Uterus (tissue), 4 donors: ENCODE measurements around the gene KRT15. TPM values are rescaled to one million over a fixed set of nuclear protein-coding genes. Genes with fewer than 3 reads are reported as not detected.

Experiments
- DNase-seq, 2 donors: peaks; one replicate each; pipeline ENCODE4 v3.0.0-alpha.2; 2019 to 2020
- H3K27ac ChIP-seq, 2 donors: fragments of 200-600 bp; sonication (generic); 1 replicate in 1 of 2; 2 replicates in 1 of 2; pipeline ENCODE4 v1.5.1; 2016 to 2018
- H3K27me3 ChIP-seq, 2 donors: fragments of 200-600 bp; sonication (generic); one replicate each; pipeline ENCODE4 v1.5.1; 2018 to 2019; ENCODE audit warnings: control low read depth in 1 of 2
- H3K36me3 ChIP-seq, 2 donors: fragments of 200-600 bp; sonication (generic); one replicate each; pipeline ENCODE4 v1.5.1; 2019; ENCODE audit warnings: control low read depth in 1 of 2
- H3K4me1 ChIP-seq, 2 donors: fragments of 200-600 bp; sonication (generic); one replicate each; pipeline ENCODE4 v1.5.1; 2018 to 2019; ENCODE audit warnings: control low read depth in 1 of 2
- H3K4me3 ChIP-seq, 2 donors: fragments of 200-600 bp; sonication (generic); 1 replicate in 1 of 2; 2 replicates in 1 of 2; pipeline ENCODE4 v1.5.1; 2018 to 2019; ENCODE audit warnings: mild to moderate bottlenecking in 1 of 2
- H3K9me3 ChIP-seq, 2 donors: fragments of 200-600 bp; sonication (generic); one replicate each; pipeline ENCODE4 v1.5.1; 2019; ENCODE audit warnings: control low read depth in 1 of 2
- POLR2A ChIP-seq, 2 donors: fragments of 450-650 bp; IDR thresholded peaks; one replicate each; pipeline ENCODE4 v1.6.1; 2016; ENCODE audit warnings: antibody characterized with exemption in 2 of 2, mild to moderate bottlenecking in 1 of 2, moderate library complexity in 1 of 2
- intact Hi-C: fragments of 100-400 bp; cut with DNase I; formaldehyde crosslinking; loops from one replicate; pipeline ENCODE4 v1.15.1; 2023; ENCODE audit warnings: low total_unique reads
- total RNA-seq, 4 donors: library from RNA; depleted of rRNA in 3 of 4; stranded (reverse); fragments of >200 nt in 3 of 4; gene quantifications; one replicate each; pipeline versions ENCODE4 v1.1.0 to v1.2.4, GENCODE V29; 2014 to 2023
- TF ChIP-seq, protein P1 (sequence below), 4 experiments: fragments of 200-600 bp in 2 of 4; fragments of 450-650 bp in 2 of 4; sonication (generic) in 2 of 4; IDR thresholded peaks; one replicate each; pipeline ENCODE4 v1.5.1; 2016 to 2019; ENCODE audit warnings: antibody characterized with exemption in 4 of 4, mild to moderate bottlenecking in 2 of 4, moderate library complexity in 1 of 4
- donor health status: DM: yes; HTN: yes; CAD: no.

KRT15 gene
- total RNA-seq, 4 donors from 2014 or later, result 0.41 to 11.5 (median 1.6) TPM; not detected in 1

GRCh38 chr17:41520821-41521521 is 2.3 kb upstream of the KRT15 start:
- H3K27me3 ChIP-seq, result no peaks in the 10 kb centered on the region
- H3K36me3 ChIP-seq, result no peaks in the 10 kb centered on the region
- no peaks in the 10 kb centered on the region for H3K9me3 ChIP-seq
- TF ChIP-seq POLR2A (IDR thresholded peaks at IDR 0.05), result no peak
- TF ChIP-seq, protein P1, sequence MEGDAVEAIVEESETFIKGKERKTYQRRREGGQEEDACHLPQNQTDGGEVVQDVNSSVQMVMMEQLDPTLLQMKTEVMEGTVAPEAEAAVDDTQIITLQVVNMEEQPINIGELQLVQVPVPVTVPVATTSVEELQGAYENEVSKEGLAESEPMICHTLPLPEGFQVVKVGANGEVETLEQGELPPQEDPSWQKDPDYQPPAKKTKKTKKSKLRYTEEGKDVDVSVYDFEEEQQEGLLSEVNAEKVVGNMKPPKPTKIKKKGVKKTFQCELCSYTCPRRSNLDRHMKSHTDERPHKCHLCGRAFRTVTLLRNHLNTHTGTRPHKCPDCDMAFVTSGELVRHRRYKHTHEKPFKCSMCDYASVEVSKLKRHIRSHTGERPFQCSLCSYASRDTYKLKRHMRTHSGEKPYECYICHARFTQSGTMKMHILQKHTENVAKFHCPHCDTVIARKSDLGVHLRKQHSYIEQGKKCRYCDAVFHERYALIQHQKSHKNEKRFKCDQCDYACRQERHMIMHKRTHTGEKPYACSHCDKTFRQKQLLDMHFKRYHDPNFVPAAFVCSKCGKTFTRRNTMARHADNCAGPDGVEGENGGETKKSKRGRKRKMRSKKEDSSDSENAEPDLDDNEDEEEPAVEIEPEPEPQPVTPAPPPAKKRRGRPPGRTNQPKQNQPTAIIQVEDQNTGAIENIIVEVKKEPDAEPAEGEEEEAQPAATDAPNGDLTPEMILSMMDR (IDR thresholded peaks at IDR 0.05), result no peak
- DNase-seq, result no peak
- intact Hi-C loops, result no loop called here
- no peak overlapping the region for H3K4me3 ChIP-seq
- H3K4me1 ChIP-seq, result no peaks in the 10 kb centered on the region
- H3K27ac ChIP-seq, result no peak overlapping the region

DNA sequence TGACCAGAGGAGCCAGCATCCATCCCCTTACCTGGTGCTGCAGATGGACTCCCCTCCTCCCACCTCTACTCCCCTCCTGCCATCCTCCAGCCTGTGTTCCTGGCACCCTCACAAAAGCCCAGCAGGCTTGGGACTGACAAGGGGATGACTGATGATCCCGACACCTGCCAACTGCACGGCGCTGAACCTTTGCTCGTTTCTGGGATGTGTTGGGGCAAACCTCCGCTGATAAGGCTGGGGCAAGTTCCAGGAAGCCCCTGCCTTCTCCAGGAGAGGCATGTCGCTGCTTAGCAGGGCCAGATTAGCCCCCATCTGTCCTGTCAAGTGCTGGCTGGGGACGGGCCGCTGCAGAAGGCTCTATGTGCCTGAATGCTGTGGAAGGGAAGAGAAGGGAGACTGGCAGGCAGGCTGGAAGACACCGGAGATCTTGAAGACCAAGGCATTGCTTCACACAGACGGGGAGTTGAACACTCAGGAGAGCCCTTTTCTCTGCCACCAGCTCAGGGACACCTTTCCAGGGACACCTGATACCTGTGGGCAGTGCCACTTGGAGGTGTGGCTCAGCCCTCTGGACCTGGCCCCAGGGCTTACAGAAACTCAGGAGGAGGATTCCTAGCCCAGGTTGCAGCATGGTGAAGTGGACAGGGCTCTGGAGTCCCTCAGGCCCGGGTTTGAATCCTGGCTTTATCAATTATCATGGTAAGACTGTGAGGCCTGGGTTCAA is 973 bp upstream of the KRT15 start:
- H3K4me1 ChIP-seq, result no peaks in the 10 kb centered on the region
- no peaks in the 10 kb centered on the region for H3K27me3 ChIP-seq
- DNase-seq, result no peak
- H3K4me3 ChIP-seq, result no peak overlapping the region
- no peak overlapping the region for H3K27ac ChIP-seq
- no peaks in the 10 kb centered on the region for H3K36me3 ChIP-seq
- intact Hi-C loops, result no loop called here
- no peak for TF ChIP-seq POLR2A (IDR thresholded peaks at IDR 0.05)
- TF ChIP-seq, protein P1 (IDR thresholded peaks at IDR 0.05), result no peak
- H3K9me3 ChIP-seq, result no peaks in the 10 kb centered on the region

- Histone ChIP-seq H3K4me1 (no peaks in the 10 kb centered on the region), H3K36me3 (no peaks in the 10 kb centered on the region), H3K27me3 (no peaks in the 10 kb centered on the region), H3K9me3 (no peaks in the 10 kb centered on the region), H3K27ac (no peak overlapping the region), H3K4me3 (no peak overlapping the region)
- TF ChIP-seq, protein P1 (IDR thresholded peaks at IDR 0.05), result no peak
- TF ChIP-seq POLR2A (IDR thresholded peaks at IDR 0.05), result no peak
- no peak for DNase-seq
- intact Hi-C loops, result no loop called here
These were observed 659 bp downstream of the KRT15 start for GRCh38 chr17:41518031-41518430.

- intact Hi-C loops, result no loop called here
- DNase-seq, result no peak
- Histone ChIP-seq H3K4me1 (no peaks in the 10 kb centered on the region), H3K36me3 (no peaks in the 10 kb centered on the region), H3K27me3 (no peaks in the 10 kb centered on the region), H3K9me3 (no peaks in the 10 kb centered on the region), H3K27ac (no peak overlapping the region), H3K4me3 (no peak overlapping the region)
- TF ChIP-seq, protein P1 (IDR thresholded peaks at IDR 0.05), result no peak
- no peak for TF ChIP-seq POLR2A (IDR thresholded peaks at IDR 0.05)
These were observed 1.8 kb downstream of the KRT15 start for GRCh38 chr17:41516830-41517283.

DNA sequence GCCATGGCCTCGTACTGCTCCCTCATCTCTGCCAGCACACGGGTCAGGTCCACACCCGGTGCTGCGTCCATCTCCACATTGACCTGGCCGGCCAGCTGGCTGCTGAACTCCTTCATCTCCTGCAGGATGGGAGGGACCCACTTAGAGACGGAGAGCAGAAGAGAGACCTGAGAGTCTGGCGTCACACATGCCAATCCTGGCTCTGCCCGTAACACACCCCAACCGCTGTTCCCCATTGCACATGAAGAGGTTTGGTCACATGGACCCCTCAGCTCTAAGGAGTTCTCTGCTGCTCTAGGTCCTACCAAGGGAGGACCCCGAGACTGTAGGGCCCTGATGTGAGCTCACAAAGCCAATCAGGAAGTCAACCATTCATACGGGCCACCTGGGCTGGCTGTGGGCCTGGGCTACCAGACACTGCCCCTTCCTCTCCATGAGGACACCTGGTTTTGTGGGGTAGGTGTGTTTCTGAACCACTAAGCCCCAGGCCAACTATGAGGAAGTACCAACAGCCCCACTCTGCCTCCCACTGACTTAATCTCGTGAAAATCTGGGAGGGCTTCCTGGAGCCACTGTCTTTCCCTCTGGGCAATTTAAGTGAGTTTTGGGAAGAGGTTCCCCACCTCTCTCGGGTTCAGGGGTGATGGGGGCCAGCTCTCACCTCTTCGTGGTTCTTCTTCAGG is 2.4 kb downstream of the KRT15 start:
- intact Hi-C loops, result no loop called here
- no peaks in the 10 kb centered on the region for H3K4me1 ChIP-seq
- no peak overlapping the region for H3K27ac ChIP-seq
- no peaks in the 10 kb centered on the region for H3K36me3 ChIP-seq
- H3K9me3 ChIP-seq, result no peaks in the 10 kb centered on the region
- no peak overlapping the region for H3K4me3 ChIP-seq
- no peaks in the 10 kb centered on the region for H3K27me3 ChIP-seq
- TF ChIP-seq, protein P1 (IDR thresholded peaks at IDR 0.05), result no peak
- no peak for TF ChIP-seq POLR2A (IDR thresholded peaks at IDR 0.05)
- no peak for DNase-seq
